Middle frontal gyrus (tissue), 1 donor: ENCODE measurements around the gene PKNOX2.

Experiments
- DNase-seq: peaks from one replicate; pipeline ENCODE4 v3.0.0-alpha.2; 2015; ENCODE audit warnings: low spot score; ENCODE audit errors: extremely low spot score

PKNOX2 gene

DNA sequence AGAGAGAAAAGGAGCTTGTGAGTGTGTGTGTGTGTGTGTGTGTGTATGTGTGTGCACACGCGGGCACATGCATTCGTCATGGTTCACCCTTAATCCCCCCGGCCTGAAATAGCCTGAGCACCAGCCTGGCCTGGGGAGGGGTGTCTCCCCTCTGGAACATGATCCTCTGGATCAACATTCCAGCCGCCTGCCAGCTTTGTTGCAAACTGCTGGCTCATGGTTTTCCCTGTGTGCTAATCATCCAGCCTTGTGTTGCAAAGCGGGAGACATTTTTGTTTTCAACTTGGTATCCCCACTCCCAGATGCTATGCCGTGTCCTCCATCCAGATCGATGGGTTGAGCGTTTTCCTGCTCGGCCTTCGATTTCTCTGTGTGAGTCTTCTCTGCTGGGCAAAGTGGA lies 237.2 kb downstream of the PKNOX2 start:
- no peak for DNase-seq

GRCh38 chr11:125402435-125402834 lies 237.9 kb downstream of the PKNOX2 start:
- DNase-seq: no peak

DNA sequence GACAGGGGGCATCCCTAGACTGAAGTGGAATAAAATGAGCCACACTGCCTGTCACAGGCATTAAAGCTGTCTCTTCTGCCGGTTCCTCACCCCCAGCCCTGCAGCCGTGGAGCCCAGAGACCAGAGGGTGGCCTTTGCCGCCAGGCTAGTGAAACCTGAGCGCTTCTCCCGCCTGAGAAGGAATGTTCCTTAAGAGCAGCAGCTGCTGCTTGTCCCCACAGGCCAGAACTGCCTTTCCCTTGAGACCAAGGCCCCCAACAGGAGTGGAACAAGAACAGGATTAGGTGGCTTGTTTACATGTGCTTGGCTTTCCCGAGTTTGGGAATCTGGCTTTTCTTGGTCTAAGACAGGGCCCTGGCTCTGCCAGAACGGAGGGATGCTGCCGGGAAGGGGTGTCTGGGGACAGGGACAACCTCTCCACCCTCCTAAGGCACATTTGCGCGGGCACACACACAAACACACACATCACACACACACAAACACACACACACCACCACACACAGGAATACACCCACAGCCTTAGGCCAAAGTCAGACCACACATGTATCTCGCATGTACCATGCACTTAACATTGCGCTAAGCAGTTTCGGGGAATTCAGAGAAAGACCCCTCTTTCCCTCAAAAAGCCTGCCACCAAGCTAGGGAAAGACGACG lies 239.7 kb downstream of the PKNOX2 start:
- DNase-seq: no peak

- no peak for DNase-seq
Observed at GRCh38 chr11:125404811-125405790, 240.6 kb downstream of the PKNOX2 start.

DNA sequence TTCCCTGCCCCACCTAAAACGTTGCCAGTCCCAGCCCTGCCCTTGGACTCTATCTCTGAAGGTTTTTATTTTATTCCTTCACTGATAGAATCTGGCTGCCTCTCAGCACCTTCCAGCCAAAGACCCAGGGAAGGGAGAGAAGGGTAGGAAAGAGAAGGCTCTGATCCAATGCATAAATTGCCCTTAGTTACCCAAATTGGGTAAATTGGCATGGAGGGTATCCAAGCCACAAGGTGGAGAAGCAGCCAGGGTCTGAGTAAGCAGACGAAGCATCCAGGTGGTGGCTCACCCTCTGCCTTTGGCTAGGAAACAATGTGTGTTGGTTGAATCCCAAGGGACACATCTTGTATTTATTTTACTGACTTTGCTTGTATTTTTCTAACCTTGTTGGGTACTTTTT lies 242.5 kb downstream of the PKNOX2 start:
- no peak for DNase-seq

- no peak for DNase-seq
Observed at GRCh38 chr11:125408311-125408711, 243.8 kb downstream of the PKNOX2 start.

- no peak for DNase-seq
Observed at GRCh38 chr11:125410091-125410490, 245.5 kb downstream of the PKNOX2 start.

GRCh38 chr11:125412177-125412496 lies 247.6 kb downstream of the PKNOX2 start:
- DNase-seq: no peak

DNA sequence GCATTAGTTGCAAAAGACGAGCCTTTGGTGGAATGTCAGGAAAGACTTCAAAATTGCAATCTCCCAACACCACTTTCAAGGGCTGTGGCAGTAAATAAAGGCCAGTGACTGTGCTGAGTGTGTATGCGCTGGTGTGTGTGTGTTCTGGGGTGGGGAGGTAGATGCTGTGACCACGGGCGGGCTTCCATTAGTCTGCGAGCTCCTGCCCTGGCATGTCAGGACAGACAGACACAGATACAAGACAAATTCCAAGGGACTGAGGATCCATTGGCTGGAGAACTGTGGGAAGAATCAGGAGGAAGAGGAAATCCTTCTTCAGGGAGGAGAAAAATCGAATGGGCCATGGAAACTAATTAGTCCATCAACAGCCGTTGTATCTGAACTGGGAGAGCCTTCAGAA lies 248.0 kb downstream of the PKNOX2 start:
- DNase-seq: no peak

- no peak for DNase-seq
Observed at GRCh38 chr11:125413226-125413625, 248.7 kb downstream of the PKNOX2 start.

DNA sequence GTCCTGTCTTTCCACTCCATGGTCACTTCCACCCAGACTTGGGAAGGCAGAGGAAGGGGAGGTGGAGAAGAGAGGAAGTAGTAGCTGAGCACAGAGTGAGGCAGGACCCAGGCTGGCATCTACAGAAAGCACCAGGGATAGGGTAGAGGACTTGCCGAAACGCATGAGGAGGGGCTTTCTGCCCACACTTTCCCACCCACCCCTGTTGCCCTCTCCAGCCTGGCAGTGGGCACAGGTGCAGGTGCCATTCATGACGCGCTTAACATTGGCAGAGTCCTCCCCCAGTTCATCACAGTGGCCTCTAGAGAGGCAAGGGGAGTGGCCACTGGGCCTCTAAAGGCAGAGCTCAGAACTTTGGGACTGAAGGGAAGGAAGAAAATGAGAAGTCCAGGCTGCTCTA lies 249.6 kb downstream of the PKNOX2 start:
- DNase-seq: no peak

DNA sequence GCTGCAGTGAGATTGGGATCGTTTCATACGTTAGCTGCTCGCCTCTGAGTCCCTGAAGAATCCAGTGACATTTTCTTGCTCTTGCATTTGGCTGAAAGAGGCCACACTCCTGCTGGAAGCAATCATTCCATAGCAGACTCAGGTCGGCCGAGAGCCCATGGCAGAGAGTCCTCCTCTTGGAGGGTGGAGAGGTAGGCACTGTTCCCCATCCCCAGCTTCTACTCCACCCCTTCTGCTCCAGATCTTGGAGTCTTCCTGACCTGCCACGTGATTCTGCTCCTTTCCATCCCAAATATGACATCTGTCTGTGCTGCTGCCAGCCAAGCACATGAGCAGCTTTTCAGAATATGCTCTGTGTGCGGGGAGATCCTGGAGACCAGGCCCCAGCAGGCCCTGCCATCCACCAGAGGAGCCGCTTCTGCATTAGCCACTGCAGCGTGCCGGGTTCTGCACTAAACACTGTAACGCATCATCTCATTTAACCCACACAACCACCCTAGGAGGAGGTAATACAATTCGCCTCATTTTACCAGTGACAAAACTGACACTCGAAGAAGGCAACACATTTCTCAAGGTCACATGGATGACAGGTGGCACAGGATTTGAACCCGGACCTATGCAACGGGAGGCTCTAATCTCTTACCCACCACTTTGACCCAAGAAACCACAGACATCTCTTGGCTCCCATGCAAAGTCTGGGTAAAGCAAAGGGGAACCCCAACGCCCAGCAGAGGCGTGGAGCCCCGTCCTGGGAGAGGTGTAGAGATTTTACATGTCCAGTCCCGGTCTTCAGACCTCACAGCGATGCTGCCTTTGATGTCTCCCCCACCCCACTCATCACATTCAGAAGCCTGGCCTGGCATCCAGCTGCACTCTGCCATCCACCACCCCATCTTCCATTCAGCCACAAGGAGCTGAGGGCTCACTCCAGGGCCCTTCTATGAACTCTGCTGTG lies 252.7 kb downstream of the PKNOX2 start:
- no peak for DNase-seq

GRCh38 chr11:125418396-125418795 lies 253.8 kb downstream of the PKNOX2 start:
- no peak for DNase-seq

- no peak for DNase-seq
Observed at GRCh38 chr11:125422681-125423080, 258.1 kb downstream of the PKNOX2 start.

- DNase-seq: no peak
Observed at GRCh38 chr11:125423247-125423849, 258.8 kb downstream of the PKNOX2 start.

- DNase-seq: no peak
Observed at GRCh38 chr11:125425601-125426000, 261.1 kb downstream of the PKNOX2 start.

DNA sequence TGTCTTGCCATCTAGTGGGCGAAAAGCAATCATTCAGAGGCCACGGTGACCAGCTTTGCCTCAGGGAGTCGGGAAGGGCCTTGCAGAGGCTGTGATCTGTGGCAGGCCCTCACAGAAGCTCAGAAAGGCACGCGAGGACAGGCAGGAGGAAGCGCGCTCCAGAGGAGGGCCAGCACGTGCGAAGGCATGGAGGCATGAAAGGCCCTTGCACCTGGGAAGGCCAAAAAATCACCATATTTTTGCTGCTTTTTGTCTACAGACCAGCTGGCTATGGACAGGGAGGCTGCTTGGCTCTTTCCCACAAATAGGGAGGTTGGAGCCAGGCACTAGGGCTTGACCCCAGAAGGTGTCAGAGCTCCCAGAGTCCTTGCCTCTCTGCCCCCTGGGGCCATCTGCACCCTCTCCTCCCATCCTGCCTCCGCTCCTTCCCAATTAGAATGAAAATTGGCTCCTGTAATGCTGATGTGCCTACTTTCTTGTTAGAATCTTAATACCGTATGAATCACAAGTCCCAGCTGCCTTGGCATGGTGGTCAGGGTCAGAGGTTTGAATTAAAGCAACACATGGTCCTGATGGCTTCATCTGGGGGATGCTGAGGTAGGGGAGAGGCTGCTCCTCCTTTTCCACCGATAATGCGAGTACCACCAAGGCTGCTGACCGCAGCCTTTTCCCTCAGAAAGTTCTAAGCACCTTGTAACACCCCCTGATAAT lies 262.4 kb downstream of the PKNOX2 start:
- DNase-seq: no peak

- DNase-seq: no peak
Observed at GRCh38 chr11:125428486-125429173, 264.1 kb downstream of the PKNOX2 start.

DNA sequence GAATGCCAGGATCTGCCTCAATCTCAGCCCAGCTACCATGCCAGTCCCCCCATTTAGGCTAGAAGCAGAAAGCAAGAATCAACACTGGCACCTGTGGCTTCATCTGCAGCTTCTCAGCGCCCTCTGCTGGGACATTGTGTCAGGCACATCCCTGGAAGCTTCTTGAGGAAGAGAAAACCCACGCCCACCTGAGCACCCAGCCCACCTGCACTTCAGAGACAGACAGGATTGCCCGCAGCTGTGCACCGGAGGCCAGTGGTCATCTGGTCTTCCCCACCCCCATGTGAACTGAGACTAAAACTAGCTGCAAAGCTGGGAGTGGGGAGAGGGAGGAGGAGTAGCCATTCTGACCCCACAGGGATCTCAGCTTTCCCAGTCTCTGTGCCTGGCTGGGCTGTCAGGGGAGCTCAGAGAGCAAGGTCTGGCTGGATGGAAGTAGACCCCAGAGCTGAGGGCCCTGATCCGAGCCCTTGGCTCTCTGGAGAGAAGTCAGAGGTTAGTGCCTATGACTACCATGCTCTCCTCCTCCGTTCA lies 264.7 kb downstream of the PKNOX2 start:
- DNase-seq: peak; percentile 57
